Breast epithelium (tissue), 3 donors: ENCODE data around the gene SUMO2.

Experiments
- CTCF ChIP-seq, 3 donors: fragments of 450-650 bp; IDR thresholded peaks; one replicate each; pipeline ENCODE4 v1.5.1; 2016 to 2017; ENCODE audit warnings: antibody characterized with exemption in 3 of 3, mild to moderate bottlenecking in 3 of 3, moderate library complexity in 3 of 3
- POLR2A ChIP-seq: fragments of 450-650 bp; IDR thresholded peaks from one replicate; pipeline ENCODE4 v1.6.1; 2016; ENCODE audit warnings: antibody characterized with exemption, mild to moderate bottlenecking, moderate library complexity
- POLR2AphosphoS5 ChIP-seq, 3 donors: sonication (generic); formaldehyde crosslinking; IDR thresholded peaks; one replicate each; pipeline ENCODE4 v1.6.1; 2017; ENCODE audit warnings: antibody characterized with exemption in 3 of 3

GRCh38 chr17:75208161-75208560 lies 25.4 kb upstream of the SUMO2 start:
- no peak for TF ChIP-seq POLR2AphosphoS5 (IDR thresholded peaks at IDR 0.05)
- TF ChIP-seq CTCF (IDR thresholded peaks at IDR 0.05): no peak
- no peak for TF ChIP-seq POLR2A
